IPS-18a (cell line): Measurements from ENCODE around the gene SLC44A1.
A peak's percentile ranks its signal among the peaks of the same experiment; 100 is the strongest.

Source experiments
- H3K27ac ChIP-seq: one replicate; pipeline ENCODE4 v1.5.1; 2013; ENCODE audit warnings: low read length
- H3K27me3 ChIP-seq: one replicate; pipeline ENCODE4 v1.6.1; 2013; ENCODE audit warnings: mild to moderate bottlenecking, low read length; ENCODE audit not compliant: control insufficient read depth, insufficient read depth
- H3K36me3 ChIP-seq: one replicate; pipeline ENCODE4 v1.6.1; 2013; ENCODE audit warnings: low read depth, low read length; ENCODE audit not compliant: control insufficient read depth
- H3K4me1 ChIP-seq: one replicate; pipeline ENCODE4 v1.6.1; 2013; ENCODE audit warnings: low read depth, low read length; ENCODE audit not compliant: control insufficient read depth
- H3K4me3 ChIP-seq: one replicate; pipeline ENCODE4 v1.5.1; 2013; ENCODE audit warnings: low read length
- H3K9ac ChIP-seq: one replicate; pipeline ENCODE4 v1.6.1; 2013; ENCODE audit warnings: mild to moderate bottlenecking, low read length, moderate library complexity
- H3K9me3 ChIP-seq: one replicate; pipeline ENCODE4 v1.6.1; 2013; ENCODE audit warnings: low read depth, low read length; ENCODE audit not compliant: control insufficient read depth

The SLC44A1 gene

DNA sequence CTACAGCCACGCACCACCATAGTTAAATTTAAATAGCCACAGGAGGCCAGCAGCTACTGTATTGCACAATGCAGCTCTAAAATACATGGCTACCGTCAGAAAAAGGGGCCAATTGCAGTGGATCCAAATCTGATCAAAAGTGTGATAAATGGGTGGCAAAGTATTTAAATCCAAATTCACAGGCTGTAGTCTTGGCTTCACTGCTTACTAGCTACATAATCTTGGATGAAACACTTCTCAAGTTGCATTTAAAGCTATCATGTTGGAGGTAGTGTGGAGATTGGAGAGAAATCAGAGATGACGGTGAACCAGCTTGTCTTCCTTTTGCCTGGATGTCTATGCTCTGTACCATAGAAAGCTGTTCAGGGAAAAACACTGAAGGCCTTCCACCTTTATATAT lies 24.0 kb upstream of the SLC44A1 start:
- Histone ChIP-seq H3K27me3 (no peaks in the 10 kb centered on the region), H3K9me3 (peaks cover 4% of the 10 kb centered on the region), H3K36me3 (no peaks in the 10 kb centered on the region), H3K27ac (no peak overlapping the region), H3K4me1 (peaks cover 9% of the 10 kb centered on the region), H3K9ac (no peak overlapping the region), H3K4me3 (no peak overlapping the region)

DNA sequence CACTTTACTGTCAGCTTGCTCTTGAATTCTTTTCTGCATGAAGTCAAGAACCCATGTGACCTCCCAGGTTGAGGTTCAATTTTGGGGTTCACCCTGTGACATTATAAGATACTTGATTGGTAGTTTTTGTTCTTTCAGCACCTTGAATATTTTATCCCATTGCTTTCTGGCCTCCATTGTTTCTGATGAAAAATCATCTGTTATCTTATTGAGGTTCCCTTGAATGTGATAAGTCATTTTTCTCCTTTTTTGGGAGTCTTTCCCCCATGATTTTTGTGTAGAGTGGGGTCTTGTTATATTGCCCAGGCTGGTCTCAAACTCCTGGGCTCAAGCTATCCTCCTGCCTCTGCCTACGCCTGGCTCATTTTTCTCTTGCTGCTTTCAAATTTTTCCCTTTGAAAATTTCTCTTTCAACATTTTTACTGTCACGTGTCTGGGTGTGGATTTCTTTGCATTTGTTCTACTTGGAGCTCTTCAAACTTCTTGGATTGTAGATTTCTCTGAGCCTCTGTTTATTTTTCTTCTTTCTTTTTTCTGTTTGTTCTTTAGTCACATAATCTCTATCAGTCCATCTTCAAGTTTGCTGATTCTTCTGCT lies 20.8 kb upstream of the SLC44A1 start:
- Histone ChIP-seq H3K4me1 (no peaks in the 10 kb centered on the region), H3K9ac (no peak overlapping the region), H3K27ac (no peak overlapping the region), H3K27me3 (no peaks in the 10 kb centered on the region), H3K4me3 (no peak overlapping the region), H3K36me3 (no peaks in the 10 kb centered on the region), H3K9me3 (peaks cover 4% of the 10 kb centered on the region)

- H3K27me3 ChIP-seq, result no peaks in the 10 kb centered on the region
- no peak overlapping the region for H3K4me3 ChIP-seq
- H3K27ac ChIP-seq, result no peak overlapping the region
- no peaks in the 10 kb centered on the region for H3K4me1 ChIP-seq
- H3K9ac ChIP-seq, result no peak overlapping the region
- no peaks in the 10 kb centered on the region for H3K36me3 ChIP-seq
- H3K9me3 ChIP-seq, result peaks cover 4% of the 10 kb centered on the region
These were observed 18.4 kb upstream of the SLC44A1 start for GRCh38 chr9:105226055-105226454.

DNA sequence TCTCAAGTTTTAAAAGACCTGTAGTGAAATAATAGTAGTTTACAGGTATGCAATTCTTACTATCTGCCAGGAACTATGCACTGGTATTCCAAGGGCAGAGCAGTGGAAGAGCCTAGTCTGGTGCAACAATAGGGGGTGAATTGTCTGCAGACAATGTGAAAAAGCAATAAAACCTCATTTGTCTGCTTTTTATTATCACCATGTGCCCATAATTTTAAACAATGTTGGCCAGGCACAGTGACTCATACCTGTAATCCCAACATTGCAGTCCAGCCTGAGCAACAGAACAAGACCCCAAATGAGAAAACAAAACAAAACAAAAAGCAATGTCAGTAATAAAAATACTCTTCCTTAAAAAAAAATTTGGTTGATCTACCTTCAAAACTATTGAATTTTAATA lies 12.2 kb upstream of the SLC44A1 start:
- Histone ChIP-seq H3K4me1 (peaks cover 2% of the 10 kb centered on the region), H3K36me3 (no peaks in the 10 kb centered on the region), H3K27me3 (no peaks in the 10 kb centered on the region), H3K27ac (no peak overlapping the region), H3K4me3 (no peak overlapping the region), H3K9me3 (no peaks in the 10 kb centered on the region), H3K9ac (no peak overlapping the region)

DNA sequence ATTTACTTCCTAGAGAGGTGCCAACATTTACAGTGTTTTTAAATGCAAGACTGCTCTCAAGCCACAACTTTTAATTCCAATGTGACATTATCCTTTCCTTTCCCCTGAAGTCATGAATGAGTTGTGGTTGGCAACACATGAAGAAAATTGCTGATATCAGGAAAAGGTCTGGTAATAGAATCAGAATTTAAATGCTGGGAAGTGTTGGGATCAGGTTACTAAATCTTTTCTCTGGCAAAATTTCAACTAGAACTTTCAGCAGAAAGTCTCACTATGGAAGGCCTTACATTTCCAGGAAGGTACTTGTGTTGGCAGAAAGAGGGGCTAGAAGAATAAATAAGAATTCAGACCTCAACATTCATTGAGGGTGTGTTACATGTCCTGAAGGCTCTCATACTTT lies 10.6 kb upstream of the SLC44A1 start:
- no peaks in the 10 kb centered on the region for H3K27me3 ChIP-seq
- H3K9me3 ChIP-seq, result no peaks in the 10 kb centered on the region
- no peak overlapping the region for H3K9ac ChIP-seq
- H3K36me3 ChIP-seq, result no peaks in the 10 kb centered on the region
- H3K27ac ChIP-seq, result no peak overlapping the region
- H3K4me1 ChIP-seq, result peaks cover 2% of the 10 kb centered on the region
- H3K4me3 ChIP-seq, result no peak overlapping the region

DNA sequence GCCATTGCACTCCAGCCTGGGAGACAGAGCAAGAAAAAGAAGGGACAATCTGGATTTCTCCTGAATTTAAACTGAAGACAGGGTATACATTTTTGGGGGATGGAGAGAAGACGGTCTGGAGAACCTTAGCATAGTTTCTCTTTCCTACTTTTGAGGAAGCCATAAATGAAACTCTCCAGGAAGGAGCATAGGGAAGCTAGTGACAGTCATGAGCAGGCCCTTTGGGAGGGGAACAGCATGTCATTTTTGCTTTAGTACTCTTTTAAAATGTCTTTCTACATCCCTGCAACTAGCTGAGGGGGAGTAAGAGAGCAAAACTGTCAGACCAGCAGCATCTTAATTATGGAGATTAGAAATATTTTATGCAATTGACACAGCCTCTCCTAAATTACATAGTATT lies 8.2 kb upstream of the SLC44A1 start:
- Histone ChIP-seq H3K36me3 (no peaks in the 10 kb centered on the region), H3K27me3 (no peaks in the 10 kb centered on the region), H3K4me3 (no peak overlapping the region), H3K9ac (no peak overlapping the region), H3K9me3 (no peaks in the 10 kb centered on the region), H3K4me1 (peaks cover 4% of the 10 kb centered on the region), H3K27ac (no peak overlapping the region)

GRCh38 chr9:105237246-105237645 lies 7.2 kb upstream of the SLC44A1 start:
- H3K4me3 ChIP-seq, result no peak overlapping the region
- H3K27ac ChIP-seq, result no peak overlapping the region
- no peaks in the 10 kb centered on the region for H3K36me3 ChIP-seq
- no peaks in the 10 kb centered on the region for H3K27me3 ChIP-seq
- no peaks in the 10 kb centered on the region for H3K9me3 ChIP-seq
- H3K9ac ChIP-seq, result no peak overlapping the region
- peaks cover 14% of the 10 kb centered on the region for H3K4me1 ChIP-seq

- H3K27ac ChIP-seq, result no peak overlapping the region
- no peaks in the 10 kb centered on the region for H3K9me3 ChIP-seq
- H3K36me3 ChIP-seq, result no peaks in the 10 kb centered on the region
These were observed 6.1 kb upstream of the SLC44A1 start for GRCh38 chr9:105238302-105238701.

DNA sequence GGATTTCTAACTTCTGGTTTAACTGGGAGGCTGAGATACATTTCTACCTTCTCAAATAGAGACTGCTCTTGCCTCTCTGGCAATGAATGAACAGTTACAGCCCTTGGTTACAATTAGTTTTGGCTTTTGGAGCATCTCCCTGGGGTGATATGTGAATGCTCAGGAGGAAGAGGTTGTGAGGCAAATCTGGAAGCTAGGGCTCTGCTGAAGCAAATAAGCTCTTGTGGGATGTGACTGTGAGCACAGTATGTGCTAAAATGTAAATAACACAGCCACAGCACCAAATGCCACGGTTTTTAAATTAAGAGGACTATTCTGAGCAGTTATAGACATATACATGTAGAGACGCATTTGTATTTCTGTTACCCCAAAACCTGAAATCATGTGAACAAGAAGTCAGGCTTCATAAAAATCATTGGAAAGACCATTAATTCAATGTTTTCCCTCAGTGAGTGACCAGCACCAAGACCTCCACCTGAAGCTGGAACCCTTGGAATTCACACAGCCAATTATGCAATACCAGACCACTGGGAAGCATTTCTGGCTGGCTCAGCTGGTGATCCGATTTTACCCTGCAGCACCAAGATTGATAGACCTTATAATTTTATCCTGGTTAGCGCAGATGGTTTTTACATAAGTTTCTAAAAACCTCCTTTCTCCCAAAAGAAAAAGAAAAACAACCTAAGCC lies 3.0 kb upstream of the SLC44A1 start:
- Histone ChIP-seq H3K27me3 (no peaks in the 10 kb centered on the region), H3K9ac (no peak overlapping the region), H3K27ac (no peak overlapping the region), H3K9me3 (no peaks in the 10 kb centered on the region), H3K36me3 (no peaks in the 10 kb centered on the region), H3K4me1 (peaks cover 37% of the 10 kb centered on the region), H3K4me3 (peak overlapping the region; percentile 8)

More at GRCh38 chr9:105238302-105238701, 6.1 kb upstream of the SLC44A1 start:
- Histone ChIP-seq H3K9ac (no peak overlapping the region), H3K4me3 (no peak overlapping the region), H3K4me1 (peaks cover 24% of the 10 kb centered on the region), H3K27me3 (no peaks in the 10 kb centered on the region)

GRCh38 chr9:105242062-105242461 lies 2.4 kb upstream of the SLC44A1 start:
- no peak overlapping the region for H3K27ac ChIP-seq

DNA sequence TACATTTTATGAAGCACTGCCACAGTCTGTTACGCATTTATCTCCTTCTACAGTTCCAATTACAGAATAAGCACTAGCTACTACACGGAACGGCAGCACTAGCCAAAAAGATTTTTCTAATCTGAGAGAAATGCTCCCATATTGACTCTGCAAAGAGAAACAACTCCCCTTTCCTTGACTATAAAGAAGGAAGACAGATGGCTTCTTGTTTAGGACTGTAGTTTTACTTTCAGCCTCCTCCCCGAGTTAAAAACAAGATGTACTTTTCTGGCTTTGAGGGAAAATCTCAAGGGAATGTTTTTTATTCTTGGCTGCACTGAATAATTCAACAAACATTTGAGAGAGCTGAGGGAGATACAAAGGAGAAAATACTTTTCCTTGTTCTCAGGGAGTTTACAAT lies 1.9 kb upstream of the SLC44A1 start:
- H3K36me3 ChIP-seq, result no peaks in the 10 kb centered on the region
- H3K9ac ChIP-seq, result no peak overlapping the region
- H3K27ac ChIP-seq, result no peak overlapping the region
- no peaks in the 10 kb centered on the region for H3K9me3 ChIP-seq
- H3K4me3 ChIP-seq, result no peak overlapping the region
- H3K4me1 ChIP-seq, result peaks cover 44% of the 10 kb centered on the region
- H3K27me3 ChIP-seq, result no peaks in the 10 kb centered on the region

More at GRCh38 chr9:105242062-105242461, 2.4 kb upstream of the SLC44A1 start:
- Histone ChIP-seq H3K4me3 (peak overlapping the region; percentile 8), H3K27me3 (no peaks in the 10 kb centered on the region), H3K9ac (no peak overlapping the region), H3K9me3 (no peaks in the 10 kb centered on the region), H3K36me3 (no peaks in the 10 kb centered on the region), H3K4me1 (peaks cover 42% of the 10 kb centered on the region)
